ENCODE data around the gene GALNT18. TPM values are rescaled to one million over a fixed set of nuclear protein-coding genes. Genes with fewer than 3 reads are reported as not detected.

GALNT18 gene
- total RNA-seq, 3 donors from 2014 or later = 2.2 to 3.4 (median 3.3) TPM

- H3K36me3 Mint-ChIP-seq (ENCODE audit: insufficient read depth) = no peaks in the 10 kb centered on the region
- H3K27me3 Mint-ChIP-seq (ENCODE audit: low read depth) = peaks cover 1% of the 10 kb centered on the region
- no peak for ATAC-seq
These were observed 47.2 kb downstream of the GALNT18 start for GRCh38 chr11:11574373-11575287.

GRCh38 chr11:11572386-11572785 lies 49.4 kb downstream of the GALNT18 start:
- peaks cover 3% of the 10 kb centered on the region for H3K27me3 Mint-ChIP-seq (ENCODE audit: low read depth)
- no peak overlapping the region for H3K4me3 Mint-ChIP-seq
- no peak for ATAC-seq
- no peak for DNase-seq
- H3K4me1 Mint-ChIP-seq (ENCODE audit: low read depth) = no peaks in the 10 kb centered on the region
- no peaks in the 10 kb centered on the region for H3K36me3 Mint-ChIP-seq (ENCODE audit: insufficient read depth)
- no peaks in the 10 kb centered on the region for H3K9me3 Mint-ChIP-seq

More at GRCh38 chr11:11574373-11575287, 47.2 kb downstream of the GALNT18 start:
- Mint-ChIP-seq H3K4me3 (no peak overlapping the region), H3K4me1 (ENCODE audit: low read depth) (peaks cover 3% of the 10 kb centered on the region), H3K9me3 (no peaks in the 10 kb centered on the region)
- DNase-seq = no peak

- Mint-ChIP-seq H3K9me3 (no peaks in the 10 kb centered on the region), H3K4me3 (no peak overlapping the region), H3K27me3 (ENCODE audit: low read depth) (peaks cover 3% of the 10 kb centered on the region), H3K36me3 (ENCODE audit: insufficient read depth) (no peaks in the 10 kb centered on the region), H3K4me1 (ENCODE audit: low read depth) (no peaks in the 10 kb centered on the region)
- no peak for DNase-seq
- no peak for ATAC-seq
These were observed 49.9 kb downstream of the GALNT18 start for GRCh38 chr11:11571893-11572292.

GRCh38 chr11:11570823-11571222 lies 51.0 kb downstream of the GALNT18 start:
- H3K27me3 Mint-ChIP-seq (ENCODE audit: low read depth) = peaks cover 3% of the 10 kb centered on the region
- H3K9me3 Mint-ChIP-seq = no peaks in the 10 kb centered on the region
- H3K36me3 Mint-ChIP-seq (ENCODE audit: insufficient read depth) = no peaks in the 10 kb centered on the region
- no peak overlapping the region for H3K4me3 Mint-ChIP-seq
- no peaks in the 10 kb centered on the region for H3K4me1 Mint-ChIP-seq (ENCODE audit: low read depth)
- no peak for DNase-seq
- no peak for ATAC-seq

- Mint-ChIP-seq H3K9me3 (no peaks in the 10 kb centered on the region), H3K4me3 (no peak overlapping the region), H3K27me3 (ENCODE audit: low read depth) (peaks cover 3% of the 10 kb centered on the region), H3K36me3 (ENCODE audit: insufficient read depth) (no peaks in the 10 kb centered on the region), H3K4me1 (ENCODE audit: low read depth) (no peaks in the 10 kb centered on the region)
- no peak for ATAC-seq
- DNase-seq = no peak
These were observed 51.8 kb downstream of the GALNT18 start for GRCh38 chr11:11569936-11570491.

- H3K9me3 Mint-ChIP-seq = no peaks in the 10 kb centered on the region
- peaks cover 3% of the 10 kb centered on the region for H3K27me3 Mint-ChIP-seq (ENCODE audit: low read depth)
- no peaks in the 10 kb centered on the region for H3K4me1 Mint-ChIP-seq (ENCODE audit: low read depth)
- no peaks in the 10 kb centered on the region for H3K36me3 Mint-ChIP-seq (ENCODE audit: insufficient read depth)
- no peak overlapping the region for H3K4me3 Mint-ChIP-seq
- no peak for DNase-seq
- no peak for ATAC-seq
These were observed 53.1 kb downstream of the GALNT18 start for GRCh38 chr11:11568651-11569229.

GRCh38 chr11:11567936-11568650 lies 53.7 kb downstream of the GALNT18 start:
- Mint-ChIP-seq H3K4me3 (no peak overlapping the region), H3K4me1 (ENCODE audit: low read depth) (no peaks in the 10 kb centered on the region), H3K27me3 (ENCODE audit: low read depth) (peaks cover 3% of the 10 kb centered on the region), H3K36me3 (ENCODE audit: insufficient read depth) (no peaks in the 10 kb centered on the region), H3K9me3 (no peaks in the 10 kb centered on the region)
- DNase-seq = no peak
- ATAC-seq = peak in 1 of 2 donors; percentile 33

- Mint-ChIP-seq H3K9me3 (no peaks in the 10 kb centered on the region), H3K4me1 (ENCODE audit: low read depth) (no peaks in the 10 kb centered on the region), H3K36me3 (ENCODE audit: insufficient read depth) (no peaks in the 10 kb centered on the region), H3K4me3 (no peak overlapping the region), H3K27me3 (ENCODE audit: low read depth) (peaks cover 3% of the 10 kb centered on the region)
- DNase-seq (no peak), ATAC-seq (no peak)
These were observed 56.2 kb downstream of the GALNT18 start for GRCh38 chr11:11565636-11566035.

GRCh38 chr11:11563200-11563975 lies 58.4 kb downstream of the GALNT18 start:
- Mint-ChIP-seq H3K9me3 (no peaks in the 10 kb centered on the region), H3K27me3 (ENCODE audit: low read depth) (peaks cover 3% of the 10 kb centered on the region), H3K4me3 (no peak overlapping the region), H3K36me3 (ENCODE audit: insufficient read depth) (no peaks in the 10 kb centered on the region), H3K4me1 (ENCODE audit: low read depth) (no peaks in the 10 kb centered on the region)
- DNase-seq (no peak), ATAC-seq (no peak)

- DNase-seq (no peak), ATAC-seq (no peak)
- Mint-ChIP-seq H3K36me3 (ENCODE audit: insufficient read depth) (no peaks in the 10 kb centered on the region), H3K4me3 (no peak overlapping the region), H3K9me3 (no peaks in the 10 kb centered on the region), H3K27me3 (ENCODE audit: low read depth) (peaks cover 3% of the 10 kb centered on the region), H3K4me1 (ENCODE audit: low read depth) (no peaks in the 10 kb centered on the region)
These were observed 59.8 kb downstream of the GALNT18 start for GRCh38 chr11:11561991-11562390.

- no peaks in the 10 kb centered on the region for H3K36me3 Mint-ChIP-seq (ENCODE audit: insufficient read depth)
- no peaks in the 10 kb centered on the region for H3K9me3 Mint-ChIP-seq
- H3K27me3 Mint-ChIP-seq (ENCODE audit: low read depth) = peaks cover 5% of the 10 kb centered on the region
- ATAC-seq = no peak
- no peaks in the 10 kb centered on the region for H3K4me1 Mint-ChIP-seq (ENCODE audit: low read depth)
- no peak overlapping the region for H3K4me3 Mint-ChIP-seq
- DNase-seq = no peak
These were observed 63.0 kb downstream of the GALNT18 start for GRCh38 chr11:11558826-11559225.

- ATAC-seq (no peak), DNase-seq (no peak)
- Mint-ChIP-seq H3K27me3 (ENCODE audit: low read depth) (peaks cover 7% of the 10 kb centered on the region), H3K9me3 (no peaks in the 10 kb centered on the region), H3K4me3 (no peak overlapping the region), H3K4me1 (ENCODE audit: low read depth) (no peaks in the 10 kb centered on the region), H3K36me3 (ENCODE audit: insufficient read depth) (no peaks in the 10 kb centered on the region)
These were observed 63.4 kb downstream of the GALNT18 start for GRCh38 chr11:11558396-11558795.

GRCh38 chr11:11555208-11555607 lies 66.6 kb downstream of the GALNT18 start:
- DNase-seq (no peak), ATAC-seq (no peak)
- H3K9me3 Mint-ChIP-seq = no peaks in the 10 kb centered on the region
- no peak overlapping the region for H3K4me3 Mint-ChIP-seq
- H3K27me3 Mint-ChIP-seq (ENCODE audit: low read depth) = peaks cover 7% of the 10 kb centered on the region
- no peaks in the 10 kb centered on the region for H3K4me1 Mint-ChIP-seq (ENCODE audit: low read depth)
- H3K36me3 Mint-ChIP-seq (ENCODE audit: insufficient read depth) = no peaks in the 10 kb centered on the region

- Mint-ChIP-seq H3K4me3 (no peak overlapping the region), H3K9me3 (no peaks in the 10 kb centered on the region)
These were observed 68.2 kb downstream of the GALNT18 start for GRCh38 chr11:11553573-11553972.

More at GRCh38 chr11:11553573-11553972, 68.2 kb downstream of the GALNT18 start:
- ATAC-seq (no peak), DNase-seq (no peak)
- H3K36me3 Mint-ChIP-seq (ENCODE audit: insufficient read depth) = no peaks in the 10 kb centered on the region
- H3K27me3 Mint-ChIP-seq (ENCODE audit: low read depth) = peaks cover 6% of the 10 kb centered on the region
- no peaks in the 10 kb centered on the region for H3K4me1 Mint-ChIP-seq (ENCODE audit: low read depth)
